Hepatocyte (in vitro differentiated cells): ENCODE results near the gene PPOX. TPM values are rescaled to one million over a fixed set of nuclear protein-coding genes. Genes with fewer than 3 reads are reported as not detected.
A peak's percentile ranks its signal among the peaks of the same experiment; 100 is the strongest.

Source experiments
- DNase-seq: peaks from one replicate; pipeline ENCODE4 v3.0.0-alpha.2; 2016; ENCODE audit warnings: low spot score
- H2AFZ ChIP-seq: fragments of 200-600 bp; sonication (generic); 2 replicates; pipeline ENCODE4 v1.6.0; 2016; ENCODE audit warnings: antibody characterized with exemption, mild to moderate bottlenecking
- H3K27ac ChIP-seq: fragments of 200-600 bp; sonication (generic); 2 replicates; pipeline ENCODE4 v1.5.1; 2016; ENCODE audit warnings: mild to moderate bottlenecking
- H3K27me3 ChIP-seq: fragments of 200-600 bp; sonication (generic); 2 replicates; pipeline ENCODE4 v1.6.1; 2016
- H3K36me3 ChIP-seq: fragments of 200-600 bp; sonication (generic); replicated peaks from 2 replicates; pipeline ENCODE4 v1.5.1; 2016; ENCODE audit warnings: low read depth; ENCODE audit not compliant: insufficient read depth
- H3K4me1 ChIP-seq: fragments of 200-600 bp; sonication (generic); 2 replicates; pipeline ENCODE4 v1.5.1; 2016; ENCODE audit warnings: mild to moderate bottlenecking, moderate library complexity; ENCODE audit not compliant: insufficient read depth
- H3K4me2 ChIP-seq: fragments of 200-600 bp; sonication (generic); 2 replicates; pipeline ENCODE4 v1.6.0; 2016
- H3K4me3 ChIP-seq: fragments of 200-600 bp; sonication (generic); 2 replicates; pipeline ENCODE4 v1.5.1; 2016; ENCODE audit warnings: mild to moderate bottlenecking
- H3K79me2 ChIP-seq: fragments of 200-600 bp; sonication (generic); 2 replicates; pipeline ENCODE4 v1.6.0; 2017; ENCODE audit warnings: mild to moderate bottlenecking
- H3K9me2 ChIP-seq: fragments of 200-600 bp; sonication (generic); replicated peaks from 2 replicates; pipeline ENCODE4 v1.6.0; 2017; ENCODE audit warnings: mild to moderate bottlenecking; ENCODE audit not compliant: insufficient read depth
- H3K9me3 ChIP-seq: fragments of 200-600 bp; sonication (generic); 2 replicates; pipeline ENCODE4 v1.5.1; 2016; ENCODE audit warnings: low read depth, mild to moderate bottlenecking
- H4K20me1 ChIP-seq: fragments of 200-600 bp; sonication (generic); 2 replicates; pipeline ENCODE4 v1.6.0; 2016; ENCODE audit warnings: mild to moderate bottlenecking; ENCODE audit not compliant: insufficient read depth, poor library complexity, severe bottlenecking
- EZH2 ChIP-seq: fragments of 200-600 bp; sonication (generic); IDR thresholded peaks from 2 replicates; pipeline ENCODE4 v1.6.1; 2016; ENCODE audit warnings: antibody characterized with exemption, mild to moderate bottlenecking, borderline replicate concordance
- EZH2phosphoT487 ChIP-seq: fragments of 200-600 bp; sonication (generic); IDR thresholded peaks from one replicate; pipeline ENCODE4 v1.6.1; 2018; ENCODE audit warnings: antibody characterized with exemption, mild to moderate bottlenecking, low read depth, moderate library complexity; ENCODE audit not compliant: unreplicated experiment, severe bottlenecking
- WGBS: methylation state at CpG from one replicate; pipeline ENCODE4 v1.1.6; 2016; ENCODE audit warnings: low lambda C conversion rate; ENCODE audit errors: missing lambda C conversion rate; 5-methylcytosine and 5-hydroxymethylcytosine counted together
- polyA plus RNA-seq: library from polyadenylated mRNA; unstranded; fragments of >200 nt; fragmentation: Nextera tagmentation; extraction: Ambion mirVana; gene quantifications from 2 replicates; pipeline ENCODE4 v1.2.1, GENCODE V29; 2016
- total RNA-seq: library from RNA; depleted of rRNA; stranded (reverse); fragments of >200 nt; gene quantifications from 2 replicates; pipeline ENCODE4 v1.2.3, GENCODE V29; 2014
- TF ChIP-seq, protein P1 (sequence below): fragments of 200-600 bp; sonication (generic); IDR thresholded peaks from 2 replicates; pipeline ENCODE4 v1.5.1; 2016; ENCODE audit warnings: antibody characterized with exemption, mild to moderate bottlenecking; ENCODE audit not compliant: poor library complexity

The PPOX gene
- total and polyA plus RNA-seq, 2 experiments from 2014 or later, result 11.2 to 30.7 TPM

- H3K36me3 ChIP-seq, result no peaks in the 10 kb centered on the region
- peaks cover 36% of the 10 kb centered on the region for H3K79me2 ChIP-seq
- no peaks in the 10 kb centered on the region for H3K9me2 ChIP-seq
- no peak for TF ChIP-seq EZH2
- no peak for TF ChIP-seq EZH2phosphoT487
- TF ChIP-seq, protein P1, sequence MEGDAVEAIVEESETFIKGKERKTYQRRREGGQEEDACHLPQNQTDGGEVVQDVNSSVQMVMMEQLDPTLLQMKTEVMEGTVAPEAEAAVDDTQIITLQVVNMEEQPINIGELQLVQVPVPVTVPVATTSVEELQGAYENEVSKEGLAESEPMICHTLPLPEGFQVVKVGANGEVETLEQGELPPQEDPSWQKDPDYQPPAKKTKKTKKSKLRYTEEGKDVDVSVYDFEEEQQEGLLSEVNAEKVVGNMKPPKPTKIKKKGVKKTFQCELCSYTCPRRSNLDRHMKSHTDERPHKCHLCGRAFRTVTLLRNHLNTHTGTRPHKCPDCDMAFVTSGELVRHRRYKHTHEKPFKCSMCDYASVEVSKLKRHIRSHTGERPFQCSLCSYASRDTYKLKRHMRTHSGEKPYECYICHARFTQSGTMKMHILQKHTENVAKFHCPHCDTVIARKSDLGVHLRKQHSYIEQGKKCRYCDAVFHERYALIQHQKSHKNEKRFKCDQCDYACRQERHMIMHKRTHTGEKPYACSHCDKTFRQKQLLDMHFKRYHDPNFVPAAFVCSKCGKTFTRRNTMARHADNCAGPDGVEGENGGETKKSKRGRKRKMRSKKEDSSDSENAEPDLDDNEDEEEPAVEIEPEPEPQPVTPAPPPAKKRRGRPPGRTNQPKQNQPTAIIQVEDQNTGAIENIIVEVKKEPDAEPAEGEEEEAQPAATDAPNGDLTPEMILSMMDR, result no peak
- no peaks in the 10 kb centered on the region for H3K9me3 ChIP-seq
- no peaks in the 10 kb centered on the region for H3K27me3 ChIP-seq
- H3K4me2 ChIP-seq, result no peak overlapping the region
- peaks cover 8% of the 10 kb centered on the region for H3K4me1 ChIP-seq
- 96% methylated on average over 1 of the region's 1 CpG for WGBS
- no peak for DNase-seq
- no peak overlapping the region for H2AFZ ChIP-seq
- no peak overlapping the region for H3K27ac ChIP-seq
- H3K4me3 ChIP-seq, result no peak overlapping the region
- H4K20me1 ChIP-seq, result no peaks in the 10 kb centered on the region
These were observed 8.4 kb upstream of the PPOX start for GRCh38 chr1:161157867-161158266.

- 91% methylated on average over 9 of the region's 9 CpGs for WGBS
- peaks cover 8% of the 10 kb centered on the region for H3K4me1 ChIP-seq
- H3K4me3 ChIP-seq, result no peak overlapping the region
These were observed 7.8 kb upstream of the PPOX start for GRCh38 chr1:161158316-161159010.

DNA sequence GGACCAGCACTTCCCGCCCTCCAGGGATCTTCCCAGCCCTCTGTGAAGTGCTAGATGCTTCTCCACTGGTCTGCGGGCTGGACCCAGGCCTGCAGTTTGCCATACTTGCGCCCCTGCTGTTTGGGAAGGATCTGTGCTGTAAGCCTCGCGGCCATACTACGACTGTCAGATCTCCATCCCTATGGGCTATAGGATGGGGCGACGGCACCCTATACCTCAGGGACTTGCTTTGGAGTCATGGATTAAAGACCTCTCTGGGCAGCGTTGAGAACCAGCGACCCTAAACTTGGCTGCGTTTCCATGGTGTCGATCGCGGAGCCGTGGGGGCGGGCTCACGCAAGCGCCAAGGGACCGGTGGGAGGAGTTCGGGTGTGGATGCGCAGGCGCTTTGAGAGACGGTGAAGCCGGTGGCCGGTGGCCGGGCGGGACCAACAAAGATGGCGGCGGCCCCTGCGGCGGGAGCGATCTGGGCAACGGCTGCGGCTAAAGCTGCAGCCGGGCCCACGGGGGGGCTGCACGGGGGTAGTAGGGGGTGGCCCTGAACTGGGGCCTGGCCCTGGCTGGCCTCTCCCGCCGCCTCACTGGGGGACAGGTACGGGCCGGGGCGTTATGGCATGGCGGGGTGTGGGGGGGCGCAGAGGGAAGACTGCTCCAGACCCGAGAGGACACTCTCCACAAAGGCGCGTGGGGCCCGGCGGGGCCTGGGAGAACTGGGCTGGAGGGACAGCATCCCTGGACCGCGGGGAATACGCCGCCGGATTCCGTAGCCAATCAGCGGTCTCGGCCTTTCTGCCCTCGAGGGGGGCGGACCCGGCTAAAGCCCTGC, 6.9 kb upstream of the PPOX start, which contains the start of gene USP21:
Gene USP21 (plus strand): TSS at position 414 of the 826 bp plus-strand sequence. CDS start 1,141 bp downstream, outside the sequence.
- no peaks in the 10 kb centered on the region for H3K36me3 ChIP-seq
- peak within 1 kb of the TSS; percentile 86 for H3K4me3 ChIP-seq
- no peaks in the 10 kb centered on the region for H3K9me3 ChIP-seq
- H3K27me3 ChIP-seq, result no peaks in the 10 kb centered on the region
- WGBS, result 2% methylated on average over 56 of the region's 60 CpGs
- peak within 1 kb of the TSS; percentile 86 for H2AFZ ChIP-seq
- TF ChIP-seq, protein P1, result peak; percentile 25
- TF ChIP-seq EZH2phosphoT487 (no peak), EZH2 (no peak)
- H3K9me2 ChIP-seq, result no peaks in the 10 kb centered on the region
- peak; percentile 96 for DNase-seq
- H3K4me1 ChIP-seq, result peaks cover 8% of the 10 kb centered on the region
- no peaks in the 10 kb centered on the region for H4K20me1 ChIP-seq
- H3K79me2 ChIP-seq, result peaks cover 34% of the 10 kb centered on the region
- peak within 1 kb of the TSS; percentile 69 for H3K27ac ChIP-seq
- H3K4me2 ChIP-seq, result peak within 1 kb of the TSS; percentile 94

More at GRCh38 chr1:161158316-161159010, 7.8 kb upstream of the PPOX start:
- Histone ChIP-seq H3K27me3 (no peaks in the 10 kb centered on the region), H4K20me1 (no peaks in the 10 kb centered on the region), H2AFZ (no peak overlapping the region), H3K27ac (peak overlapping the region; percentile 69), H3K9me3 (no peaks in the 10 kb centered on the region), H3K36me3 (no peaks in the 10 kb centered on the region), H3K9me2 (no peaks in the 10 kb centered on the region), H3K4me2 (peak overlapping the region; percentile 94), H3K79me2 (peaks cover 36% of the 10 kb centered on the region)
- TF ChIP-seq EZH2phosphoT487, result no peak
- TF ChIP-seq, protein P1, result no peak
- no peak for TF ChIP-seq EZH2
- DNase-seq, result no peak
